NCI-H82 (cell line): ENCODE measurements around the gene MTSS2.
A peak's percentile ranks its signal among the peaks of the same experiment; 100 is the strongest.
"Not testable (repeated sequence)": the region's sequence is repeated elsewhere in the genome, so short reads cannot be mapped to it uniquely, and the experiment has no call there.

ENCODE experiments used
- DNase-seq: peaks from one replicate; lab custom pipeline; 2025; lab: John Stamatoyannopoulos, UW

Gene MTSS2

GRCh38 chr16:70685061-70685937 is 554 bp downstream of the MTSS2 start:
- peak; percentile 47 for DNase-seq

GRCh38 chr16:70684146-70685060 is 1.4 kb downstream of the MTSS2 start:
- no peak for DNase-seq

- no peak for DNase-seq
These were observed 2.5 kb downstream of the MTSS2 start for GRCh38 chr16:70683146-70683944.

- no peak for DNase-seq
These were observed 3.4 kb downstream of the MTSS2 start for GRCh38 chr16:70682239-70683145.

GRCh38 chr16:70681382-70682238 is 4.2 kb downstream of the MTSS2 start:
- no peak for DNase-seq

GRCh38 chr16:70680495-70681381 is 5.1 kb downstream of the MTSS2 start:
- DNase-seq: no peak

- DNase-seq: peak; percentile 28
These were observed 6.0 kb downstream of the MTSS2 start for GRCh38 chr16:70679671-70680494.

GRCh38 chr16:70678898-70679670 is 6.8 kb downstream of the MTSS2 start:
- no peak for DNase-seq

- no peak for DNase-seq
These were observed 7.5 kb downstream of the MTSS2 start for GRCh38 chr16:70678121-70678897.

GRCh38 chr16:70677499-70678120 is 8.2 kb downstream of the MTSS2 start:
- DNase-seq: no peak

GRCh38 chr16:70676675-70677498 is 9.0 kb downstream of the MTSS2 start:
- DNase-seq: no peak

GRCh38 chr16:70675851-70676513 is 9.9 kb downstream of the MTSS2 start:
- no peak for DNase-seq

- DNase-seq: no peak
These were observed 11.4 kb downstream of the MTSS2 start for GRCh38 chr16:70674221-70675014.

GRCh38 chr16:70670938-70671337 is 14.9 kb downstream of the MTSS2 start:
- DNase-seq: not testable (repeated sequence)
